ENCODE data around the gene USH1G. TPM values are rescaled to one million over a fixed set of nuclear protein-coding genes. Genes with fewer than 3 reads are reported as not detected.

The USH1G gene
- total and polyA plus RNA-seq, 2 of the 13 experiments (the other 11 are each of a cell fraction or from before 2014, with no cell fraction given): 0.04 TPM; not detected in 1

GRCh38 chr17:74871356-74872076 is 51.5 kb downstream of the USH1G start:
- Histone ChIP-seq H3K27ac (ENCODE audit: extremely low read length, insufficient read depth, low read length) (peak overlapping the region; percentile 75), H3K9ac (ENCODE audit: insufficient read depth, low read depth, low read length) (peak overlapping the region; percentile 89), H2AFZ (ENCODE audit: low read length) (no peak overlapping the region), H4K20me1 (ENCODE audit: insufficient read depth, low read length) (no peaks in the 10 kb centered on the region), H3K27me3 (ENCODE audit: control insufficient read depth in 1 of 2, insufficient read depth in 2 of 2, low read length in 2 of 2) (no peaks in the 10 kb centered on the region; a peak in 1 of 5 replicates), H3K36me3 (replicated peaks in 1 of 2; ENCODE audit: control insufficient read depth in 1 of 2, insufficient read depth in 2 of 2, low read length in 2 of 2) (peaks cover 1 to 3% of the 10 kb centered on the region in 2 experiments; a peak in 1 of 5 replicates), H3K4me3 (replicated peaks in 1 of 3; ENCODE audit: insufficient read depth in 1 of 3, low read depth in 2 of 3, low read length in 3 of 3) (peak overlapping the region; percentile 70 to 95 (median 70)), H3K4me2 (ENCODE audit: low read depth, low read length) (peak overlapping the region; percentile 80), H3K4me1 (ENCODE audit: insufficient read depth, low read length) (peaks cover 70% of the 10 kb centered on the region), H3K9me3 (ENCODE audit: low read length) (no peaks in the 10 kb centered on the region), H3K79me2 (ENCODE audit: insufficient read depth, low read length) (peaks cover 11% of the 10 kb centered on the region)
- no TSS peak for BruUV-seq (replicated peaks)
- FAIRE-seq (no peak), ATAC-seq (no peak), DNase-seq (ENCODE audit: low spot score) (no peak)
- WGBS (ENCODE audit: low lambda C conversion rate): 77% methylated on average over 11 of the region's 11 CpGs
- TF ChIP-seq ZNF281 (CRISPR knock-in tag; IDR thresholded peaks at IDR 0.05; ENCODE audit: borderline replicate concordance): peak; percentile 56; the same call in 1 of the 2 replicates
- TF ChIP-seq ZBTB7B (CRISPR knock-in tag; IDR thresholded peaks at IDR 0.05): no peak
- TF ChIP-seq ZNF75D (CRISPR knock-in tag; IDR thresholded peaks at IDR 0.05; ENCODE audit: borderline replicate concordance): 0 out of 2 replicates have a peak, but pooled peaks have one; percentile 67
- CTCF ChIA-PET (ENCODE audit: low intra/inter-chr PET ratio, low total read pairs): no interaction called here
- intact Hi-C loops (cut with micrococcal nuclease; ENCODE audit: unreplicated experiment): no loop called here
- in situ Hi-C loops (cut with HindIII; ENCODE audit: extremely low pct_ligation_motif_present, low pct_unique_long_range_greater_than_20kb): no loop called here
- POLR2A ChIA-PET: interaction anchor here (1.0 to 3.2 kb wide), 8 partner anchors 9 to 141 kb away, joined by 3 to 60 read pairs (median 22); partner anchors contain the start of genes MRPL58, NAT9 and RAB37

GRCh38 chr17:74870512-74870911 is 52.5 kb downstream of the USH1G start:
- DNase-seq (ENCODE audit: low spot score) (peak; percentile 67), ATAC-seq (no peak), FAIRE-seq (no peak)
- no peaks in the 10 kb centered on the region for H3K9me3 ChIP-seq (ENCODE audit: low read length)
- in situ Hi-C loops (cut with HindIII; ENCODE audit: extremely low pct_ligation_motif_present, low pct_unique_long_range_greater_than_20kb): no loop called here
- intact Hi-C loops (cut with micrococcal nuclease; ENCODE audit: unreplicated experiment): no loop called here
- H3K4me1 ChIP-seq (ENCODE audit: insufficient read depth, low read length): peaks cover 60% of the 10 kb centered on the region
- no peak overlapping the region for H3K27ac ChIP-seq (ENCODE audit: extremely low read length, insufficient read depth, low read length)
- no peaks in the 10 kb centered on the region for H4K20me1 ChIP-seq (ENCODE audit: insufficient read depth, low read length)
- H3K27me3 ChIP-seq (ENCODE audit: control insufficient read depth in 1 of 2, insufficient read depth in 2 of 2, low read length in 2 of 2): no peaks in the 10 kb centered on the region; a peak in 1 of 5 replicates
- 82% methylated on average over 3 of the region's 3 CpGs for WGBS (ENCODE audit: low lambda C conversion rate)
- H3K79me2 ChIP-seq (ENCODE audit: insufficient read depth, low read length): peaks cover 11% of the 10 kb centered on the region
- H3K9ac ChIP-seq (ENCODE audit: insufficient read depth, low read depth, low read length): no peak overlapping the region
- H3K4me3 ChIP-seq (replicated peaks in 1 of 3; ENCODE audit: insufficient read depth in 1 of 3, low read depth in 2 of 3, low read length in 3 of 3): no peak overlapping the region
- ChIA-PET POLR2A (interaction anchor here (0.6 to 3.2 kb wide), 12 partner anchors 8 to 419 kb away, joined by 3 to 55 read pairs (median 3); partner anchors contain the start of genes MRPL58 and SLC25A19), CTCF (ENCODE audit: low intra/inter-chr PET ratio, low total read pairs) (no interaction called here)
- H3K4me2 ChIP-seq (ENCODE audit: low read depth, low read length): no peak overlapping the region
- H2AFZ ChIP-seq (ENCODE audit: low read length): no peak overlapping the region
- no TSS peak for BruUV-seq (replicated peaks)
- peaks cover 1 to 4% of the 10 kb centered on the region in 2 experiments; a peak in 1 of 5 replicates for H3K36me3 ChIP-seq (replicated peaks in 1 of 2; ENCODE audit: control insufficient read depth in 1 of 2, insufficient read depth in 2 of 2, low read length in 2 of 2)
- TF ChIP-seq ZBTB20 (CRISPR knock-in tag; IDR thresholded peaks at IDR 0.05; ENCODE audit: borderline replicate concordance, low read depth) (no peak), ZFX (CRISPR knock-in tag; IDR thresholded peaks at IDR 0.05; ENCODE audit: low read depth) (peak; percentile 42; the same call in 1 of the 2 replicates), ZNF142 (CRISPR knock-in tag; IDR thresholded peaks at IDR 0.05) (no peak)

Data from HepG2 (cell line).